Muscle of arm (tissue), 12 donors: ENCODE results near the gene GRK6. TPM values are rescaled to one million over a fixed set of nuclear protein-coding genes. Genes with fewer than 3 reads are reported as not detected.

Experiments used
- DNase-seq: peaks from one replicate; pipeline ENCODE4 v3.0.0-alpha.2; 2013
- polyA plus RNA-seq, 12 donors: library from polyadenylated mRNA; unstranded; fragments of 120-200 nt; gene quantifications; one replicate each; pipeline ENCODE4 v1.2.1, GENCODE V29; 2013; ENCODE audit not compliant: insufficient read length in 12 of 12

The GRK6 gene
- polyA plus RNA-seq, 12 donors: 12.4 to 29.0 (median 16.2) TPM; not detected in 1

DNA sequence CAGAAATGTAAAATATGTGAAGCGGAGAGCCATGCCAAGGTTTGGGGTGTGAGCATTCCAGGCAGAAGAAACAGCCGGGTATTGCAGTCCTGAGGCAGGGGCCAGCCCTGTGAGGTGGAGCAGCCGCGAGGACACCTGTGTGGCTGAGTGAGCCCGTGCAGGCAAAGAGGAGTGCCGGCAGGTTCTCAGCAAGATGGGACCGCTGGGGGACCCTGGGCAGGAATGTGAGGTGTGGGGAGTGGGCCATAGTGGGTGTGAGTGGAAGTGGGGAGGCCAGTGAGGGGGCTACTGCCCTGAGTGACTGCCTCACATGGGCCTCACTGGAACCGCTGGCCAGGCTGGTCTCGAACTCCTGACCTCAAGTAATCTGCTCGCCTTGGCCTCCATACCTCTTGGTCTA, 12.0 kb downstream of the GRK6 start:
- DNase-seq: no peak

DNA sequence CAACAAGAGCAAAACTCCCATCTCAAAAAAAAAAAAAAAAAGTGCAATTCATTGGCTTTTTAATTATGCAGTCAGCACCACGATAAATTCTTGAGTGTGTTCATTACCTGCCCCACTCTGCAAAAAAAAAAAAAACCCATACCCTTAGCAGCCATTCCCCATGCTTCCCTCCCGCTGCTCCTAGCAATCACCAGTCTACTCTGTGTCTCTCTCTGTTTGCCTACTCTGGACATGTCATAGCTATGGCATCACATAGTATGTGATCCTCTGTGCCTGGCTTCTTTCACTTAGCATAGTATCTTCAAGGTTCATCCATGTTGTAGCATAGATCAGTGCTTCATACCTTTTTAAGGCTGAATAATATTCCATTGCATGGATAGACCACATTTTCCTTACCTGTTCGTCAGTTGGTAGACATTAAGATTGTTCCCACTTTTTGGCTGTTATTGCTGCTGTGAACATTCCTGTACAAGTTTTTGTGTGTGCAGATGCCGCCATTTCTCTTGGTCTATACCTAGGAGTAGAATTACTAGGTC, 13.1 kb downstream of the GRK6 start:
- DNase-seq: no peak

DNA sequence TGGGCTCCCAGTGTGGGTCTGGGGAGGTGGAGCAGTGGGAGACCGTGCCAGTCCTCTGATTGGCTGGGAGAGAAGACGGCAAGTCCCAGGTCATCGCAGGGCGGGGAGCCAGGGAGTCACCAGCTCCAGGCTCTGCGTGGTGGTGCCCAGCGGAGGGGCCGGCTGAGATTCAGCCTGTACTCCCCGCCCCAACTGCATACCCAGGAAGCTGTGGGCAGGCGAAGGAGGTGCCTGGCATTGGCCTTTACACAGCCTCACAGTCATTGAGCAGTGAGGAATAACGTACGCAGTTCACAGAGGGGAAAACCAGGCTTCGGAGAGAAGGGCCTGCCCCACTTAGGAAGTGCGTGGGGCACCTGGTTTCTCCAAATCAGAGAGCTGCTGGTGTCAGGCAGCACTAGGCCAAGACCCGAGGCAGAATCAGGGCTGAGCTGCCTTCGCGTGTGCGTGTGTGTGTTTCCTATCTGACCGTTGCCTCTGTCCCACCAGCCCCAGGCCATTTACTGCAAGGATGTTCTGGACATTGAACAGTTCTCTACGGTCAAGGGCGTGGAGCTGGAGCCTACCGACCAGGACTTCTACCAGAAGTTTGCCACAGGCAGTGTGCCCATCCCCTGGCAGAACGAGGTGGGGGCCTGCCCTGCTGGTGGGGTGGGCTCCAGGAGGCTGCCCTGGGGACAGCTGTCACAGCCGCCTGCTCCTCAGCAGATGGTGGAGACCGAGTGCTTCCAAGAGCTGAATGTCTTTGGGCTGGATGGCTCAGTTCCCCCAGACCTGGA, 13.9 kb downstream of the GRK6 start:
- DNase-seq: no peak

DNA sequence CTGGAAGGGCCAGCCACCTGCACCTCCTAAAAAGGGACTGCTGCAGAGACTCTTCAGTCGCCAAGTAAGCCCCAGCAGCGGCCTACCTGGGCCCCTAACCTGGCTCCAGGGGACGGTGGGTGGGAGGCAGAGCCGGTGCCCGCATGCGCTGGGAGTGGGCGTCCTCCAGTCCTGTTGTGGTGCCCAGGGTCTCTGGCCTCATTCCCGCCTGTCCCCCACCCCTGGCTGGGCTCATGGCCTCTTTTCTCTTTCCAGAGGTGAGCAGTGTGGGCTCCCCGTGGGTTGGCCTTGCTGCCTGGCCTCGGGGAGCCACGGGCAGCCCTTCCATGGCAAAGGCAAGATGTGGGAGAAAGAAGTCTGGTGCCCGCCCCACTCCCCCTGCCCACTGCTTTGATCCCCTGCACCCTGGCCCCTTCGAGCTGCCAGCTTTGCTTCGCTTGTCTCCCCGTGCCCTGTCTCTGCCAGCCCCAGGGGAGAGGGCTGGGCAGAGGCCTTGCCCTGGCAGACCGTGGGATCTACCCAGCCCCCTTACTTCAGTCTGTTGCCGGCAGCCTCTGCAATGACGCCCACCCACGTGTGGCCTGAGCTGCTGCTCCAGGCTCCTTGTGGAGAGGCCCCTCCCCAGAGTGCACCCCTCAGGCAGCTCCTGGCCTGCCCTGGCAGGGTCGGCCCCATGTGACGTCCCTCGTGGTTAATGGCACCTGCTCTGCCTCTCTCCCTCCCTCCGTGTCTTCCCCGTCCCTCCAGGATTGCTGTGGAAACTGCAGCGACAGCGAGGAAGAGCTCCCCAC, 14.7 kb downstream of the GRK6 start:
- DNase-seq: no peak

DNA sequence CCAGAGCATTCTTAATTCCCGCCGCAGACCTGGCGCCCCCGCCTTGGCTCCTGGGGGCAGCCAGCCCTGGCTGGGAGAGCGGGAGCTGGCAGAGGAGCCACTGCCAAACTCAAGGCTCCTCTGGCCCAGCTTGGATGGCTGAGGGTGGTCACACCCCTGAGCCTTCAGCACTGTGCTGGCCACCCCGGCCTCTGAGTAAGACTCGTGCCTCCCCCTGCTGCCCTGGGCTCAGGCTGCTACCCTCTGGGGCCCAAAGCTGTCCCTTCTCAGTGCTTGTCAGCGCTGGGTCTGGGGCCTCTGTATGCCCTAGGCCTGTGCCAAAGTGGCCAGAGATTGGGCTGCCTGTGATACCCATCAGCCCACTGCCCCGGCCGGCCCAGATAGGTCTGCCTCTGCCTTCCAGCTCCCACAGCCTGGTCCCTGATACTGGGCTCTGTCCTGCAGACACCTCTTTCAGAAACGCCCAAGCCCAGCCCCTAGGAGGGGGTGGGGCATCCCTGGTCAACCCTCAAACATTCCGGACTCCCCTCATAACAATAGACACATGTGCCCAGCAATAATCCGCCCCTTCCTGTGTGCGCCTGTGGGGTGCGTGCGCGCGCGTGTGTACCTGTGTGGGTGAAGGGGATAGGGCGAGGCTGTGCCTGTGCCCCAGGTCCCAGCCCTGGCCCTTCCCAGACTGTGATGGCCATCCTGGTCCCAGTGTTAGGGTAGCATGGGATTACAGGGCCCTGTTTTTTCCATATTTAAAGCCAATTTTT, 15.8 kb downstream of the GRK6 start:
- no peak for DNase-seq

DNA sequence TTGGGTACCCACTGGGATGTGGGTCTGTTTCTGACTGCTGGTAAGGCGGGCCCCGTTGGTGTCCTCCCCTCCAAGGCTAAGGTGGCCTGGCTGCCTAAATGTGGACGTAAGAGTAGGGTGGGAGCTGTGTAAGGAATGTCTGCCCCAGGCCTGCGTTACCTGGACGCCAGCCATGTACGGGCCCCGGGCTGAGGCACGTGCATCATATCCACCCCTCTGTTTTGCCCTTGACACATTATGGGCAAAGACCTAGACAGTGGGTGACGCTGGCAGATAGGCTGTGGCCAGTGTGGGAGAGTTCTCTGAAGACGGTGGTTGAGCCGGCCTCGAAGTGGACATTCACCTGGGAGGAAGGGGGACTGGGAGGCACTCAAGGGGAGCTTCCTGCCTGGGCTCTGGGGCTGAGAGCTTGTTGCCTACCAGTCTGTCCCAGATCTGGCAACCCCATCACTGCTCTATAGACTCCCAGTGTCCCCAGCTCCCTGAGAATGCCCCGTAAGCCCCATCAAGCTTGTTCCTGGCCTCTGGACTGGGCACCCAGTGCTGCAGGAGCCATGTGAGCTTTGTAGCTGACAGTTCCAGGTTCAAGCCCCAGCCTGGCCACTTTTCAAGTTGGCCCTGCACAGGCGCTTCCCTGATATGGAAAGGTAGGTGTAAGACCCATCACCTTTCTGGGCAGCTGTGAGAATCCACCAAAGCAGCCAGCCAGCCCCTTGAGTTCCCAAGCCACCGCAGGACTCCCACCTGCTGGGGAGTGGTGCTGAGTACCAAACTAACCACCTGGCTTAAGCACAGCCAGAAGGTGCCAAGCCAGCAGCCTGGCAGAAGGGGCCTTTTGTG, 16.9 kb downstream of the GRK6 start:
- DNase-seq: no peak

DNA sequence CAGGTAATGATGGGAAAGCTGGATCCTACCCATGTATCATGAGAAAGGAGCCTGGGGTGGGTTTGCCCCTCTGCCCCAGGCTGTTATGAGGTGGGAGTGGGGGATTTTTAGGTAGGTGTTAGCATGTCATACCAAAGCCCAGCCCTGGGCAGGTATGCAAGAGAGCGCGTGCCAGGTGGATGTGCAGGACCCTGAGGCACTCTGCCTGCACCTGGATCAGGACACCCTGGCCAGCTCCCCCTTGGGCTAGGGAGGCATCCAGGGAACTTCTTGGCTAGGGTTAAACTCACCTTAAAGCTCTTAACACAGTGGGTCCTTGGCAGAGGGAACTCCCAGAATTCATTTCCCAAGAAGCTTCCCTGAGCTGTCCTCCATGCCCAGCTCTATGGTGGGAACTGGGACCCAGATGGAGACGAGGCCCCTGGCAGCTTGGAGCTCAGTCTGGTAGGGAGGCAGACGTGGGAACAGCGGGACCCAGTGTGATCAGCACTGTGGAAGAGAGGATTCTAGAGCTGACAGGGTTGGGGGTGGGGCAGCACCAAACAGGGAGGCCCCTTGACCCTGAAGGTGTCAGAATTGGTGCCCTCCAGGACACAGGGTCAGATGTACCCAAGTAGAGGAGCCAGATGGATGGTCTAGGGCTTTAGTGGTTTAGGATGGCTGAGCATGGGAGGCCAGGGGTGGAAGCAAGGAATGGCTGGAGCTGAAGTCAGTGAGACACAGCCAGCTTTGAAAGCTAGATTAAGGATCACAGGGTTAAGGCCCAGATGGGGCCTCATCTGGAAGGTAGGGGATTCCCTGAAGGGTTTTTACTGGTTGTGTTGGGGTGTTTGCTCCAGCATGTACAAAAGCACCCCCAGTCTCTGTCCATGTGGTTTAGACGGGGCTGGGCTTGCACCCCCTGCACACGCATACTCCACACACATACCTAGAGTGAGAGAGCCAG, 17.9 kb downstream of the GRK6 start:
- no peak for DNase-seq

DNA sequence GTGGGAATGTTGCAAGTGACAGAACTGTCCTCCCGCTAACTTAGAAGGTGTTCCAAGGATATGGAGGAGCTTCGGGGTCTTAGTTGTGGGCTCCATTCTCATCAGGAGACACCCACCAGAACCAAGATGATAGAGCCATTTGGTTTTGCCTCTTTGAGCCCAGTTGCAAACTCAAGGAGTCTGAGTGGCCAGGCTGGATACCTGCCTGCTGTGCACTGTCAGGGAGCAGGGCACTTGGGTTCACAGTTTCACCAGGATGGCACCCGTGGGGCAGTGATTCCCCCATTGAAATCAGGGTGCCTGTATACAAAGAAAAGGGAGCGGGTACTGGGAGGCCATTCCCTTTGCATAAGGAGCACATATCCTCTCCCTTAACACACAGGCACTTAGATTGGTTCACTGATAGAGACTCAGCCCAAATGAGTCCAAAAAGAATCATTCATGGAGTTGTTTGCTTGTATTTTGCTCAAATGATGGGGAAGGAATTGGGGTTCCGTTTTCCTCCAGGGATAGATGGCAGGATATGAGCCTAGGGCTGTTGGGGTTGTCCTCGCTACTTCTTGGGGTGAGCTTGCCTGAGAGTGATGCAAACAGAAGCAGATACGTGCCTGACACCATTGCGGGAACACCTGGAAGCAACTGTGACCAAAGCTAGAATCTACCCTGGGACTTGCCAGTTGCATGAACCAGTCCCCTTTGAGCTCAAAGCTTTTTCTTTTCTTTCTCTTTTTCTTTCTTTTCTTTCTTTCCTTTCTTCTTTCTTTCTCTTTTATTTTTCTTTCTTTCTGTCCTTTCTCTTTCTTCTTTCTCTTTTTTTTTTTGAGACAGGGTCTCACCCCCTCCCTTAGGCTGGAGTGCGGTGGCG, 18.8 kb downstream of the GRK6 start:
- DNase-seq: no peak

DNA sequence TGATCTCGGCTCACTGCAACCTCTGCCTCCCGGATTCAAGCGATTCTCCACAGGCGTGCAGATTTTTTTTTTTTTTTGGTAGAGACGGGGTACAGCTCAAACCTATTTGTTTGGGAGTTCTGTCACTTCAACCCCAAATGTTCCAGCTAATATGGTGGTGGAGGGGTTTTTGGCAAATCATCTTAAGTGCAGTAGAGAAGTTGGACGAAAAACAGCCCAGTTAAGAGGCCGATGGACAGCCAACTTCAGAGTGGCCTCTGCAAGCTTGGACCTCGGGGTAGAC, 19.4 kb downstream of the GRK6 start:
- no peak for DNase-seq

DNA sequence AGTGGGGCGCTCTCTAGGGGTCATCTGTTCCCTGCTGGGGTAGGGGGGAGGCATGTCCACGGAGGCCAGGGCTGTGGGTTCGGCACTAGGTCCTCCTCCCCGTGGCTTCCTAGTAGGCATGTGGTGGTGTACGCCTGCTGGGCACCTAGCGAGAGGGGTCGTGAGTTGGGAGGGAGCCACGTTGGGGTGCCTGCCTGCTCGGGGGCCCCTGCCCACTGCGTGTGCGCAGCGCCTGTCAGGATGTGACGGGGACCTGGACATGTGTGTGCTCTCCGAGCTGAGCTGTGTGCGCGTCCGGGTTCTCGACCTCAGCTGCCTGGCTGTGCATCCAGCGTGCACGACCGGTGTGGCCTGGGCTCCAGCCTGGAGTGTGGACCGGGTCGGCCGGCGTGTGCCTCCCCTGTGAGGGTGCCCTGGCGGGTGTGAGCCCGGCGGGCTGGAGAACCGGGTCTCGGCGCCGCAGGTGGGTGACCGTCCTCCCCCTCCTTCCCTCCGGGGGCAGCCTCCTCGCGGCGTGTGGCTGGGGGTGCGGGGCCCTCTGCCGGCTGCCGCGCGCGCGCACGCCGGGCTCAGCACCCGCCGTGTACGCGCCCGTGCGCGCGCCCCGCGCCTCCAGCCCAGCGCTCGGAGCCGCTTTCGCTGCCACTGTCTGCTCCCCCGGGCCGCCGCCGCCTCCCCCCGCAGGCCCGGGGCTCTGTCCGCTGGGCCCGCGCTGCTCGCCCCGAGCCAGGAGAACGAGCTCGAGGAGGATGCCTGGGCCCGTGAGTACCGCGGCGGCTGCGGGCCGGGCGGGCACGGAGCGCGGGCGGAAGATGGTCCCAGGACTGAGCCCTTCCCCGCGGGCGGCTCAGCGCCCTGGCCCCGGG, 20.0 kb downstream of the GRK6 start, which contains the start of gene PRR7:
TSS of gene PRR7 (plus strand) at position 615 of the 866 bp plus-strand sequence. CDS start 8,254 bp downstream, outside the sequence.
- DNase-seq: peak; percentile 61

DNA sequence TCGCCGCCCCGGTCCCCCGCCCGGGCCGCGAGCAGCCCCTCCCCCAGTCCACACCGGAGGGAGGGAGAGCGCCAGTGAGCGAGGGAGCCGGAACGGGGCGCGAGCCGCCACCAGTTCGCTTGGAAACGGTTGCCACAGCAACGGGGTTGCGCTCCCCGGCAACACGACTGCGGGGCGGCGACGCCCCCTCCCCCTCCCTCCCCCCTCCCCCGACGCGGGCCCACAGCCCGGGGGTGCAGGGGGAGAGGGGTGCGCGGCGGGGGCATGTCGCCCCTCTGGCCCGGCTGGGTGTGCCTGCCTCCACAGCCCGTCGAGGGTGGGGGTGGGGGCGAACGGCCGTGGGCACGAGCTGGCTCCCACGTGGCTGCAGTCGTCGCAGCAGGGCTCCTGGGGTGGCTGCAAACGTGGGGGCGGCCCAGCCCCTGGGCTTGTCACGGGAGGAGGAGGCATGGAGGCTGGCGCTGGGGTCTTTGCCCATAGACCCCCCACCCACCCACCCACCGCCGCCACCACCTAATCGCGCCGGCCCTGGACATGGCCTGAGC, 20.7 kb downstream of the GRK6 start:
- no peak for DNase-seq

DNA sequence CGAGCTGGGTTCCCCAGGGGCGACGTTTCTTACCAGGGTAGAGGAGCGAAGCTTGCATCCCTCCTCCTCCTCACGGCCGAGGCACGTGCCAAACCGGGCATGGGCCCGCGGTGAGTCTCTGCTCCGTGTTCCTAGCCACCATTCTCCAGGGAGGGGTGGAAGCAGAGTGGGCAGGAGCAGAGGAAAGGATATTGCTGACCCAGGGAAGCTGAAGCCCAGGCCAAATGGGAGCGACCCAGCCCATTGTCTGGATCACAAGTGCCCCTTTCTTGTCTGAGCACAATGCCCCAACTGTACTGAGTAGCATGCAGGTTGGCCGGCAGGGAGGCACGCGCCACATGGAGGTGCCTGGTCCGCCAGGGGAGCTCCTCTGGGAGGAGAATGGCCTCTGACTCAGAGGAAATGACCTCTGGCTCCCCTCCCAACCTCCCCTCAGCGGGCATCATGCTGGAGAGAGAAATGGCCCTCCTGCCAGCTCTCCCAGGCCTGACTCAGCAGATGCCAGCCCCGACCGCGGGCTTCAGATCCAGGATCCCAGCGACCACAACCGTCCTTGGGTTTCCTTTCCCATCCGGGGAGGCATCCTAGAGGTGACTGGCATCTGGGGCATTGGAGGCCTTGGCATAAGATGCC, 21.3 kb downstream of the GRK6 start:
- no peak for DNase-seq

DNA sequence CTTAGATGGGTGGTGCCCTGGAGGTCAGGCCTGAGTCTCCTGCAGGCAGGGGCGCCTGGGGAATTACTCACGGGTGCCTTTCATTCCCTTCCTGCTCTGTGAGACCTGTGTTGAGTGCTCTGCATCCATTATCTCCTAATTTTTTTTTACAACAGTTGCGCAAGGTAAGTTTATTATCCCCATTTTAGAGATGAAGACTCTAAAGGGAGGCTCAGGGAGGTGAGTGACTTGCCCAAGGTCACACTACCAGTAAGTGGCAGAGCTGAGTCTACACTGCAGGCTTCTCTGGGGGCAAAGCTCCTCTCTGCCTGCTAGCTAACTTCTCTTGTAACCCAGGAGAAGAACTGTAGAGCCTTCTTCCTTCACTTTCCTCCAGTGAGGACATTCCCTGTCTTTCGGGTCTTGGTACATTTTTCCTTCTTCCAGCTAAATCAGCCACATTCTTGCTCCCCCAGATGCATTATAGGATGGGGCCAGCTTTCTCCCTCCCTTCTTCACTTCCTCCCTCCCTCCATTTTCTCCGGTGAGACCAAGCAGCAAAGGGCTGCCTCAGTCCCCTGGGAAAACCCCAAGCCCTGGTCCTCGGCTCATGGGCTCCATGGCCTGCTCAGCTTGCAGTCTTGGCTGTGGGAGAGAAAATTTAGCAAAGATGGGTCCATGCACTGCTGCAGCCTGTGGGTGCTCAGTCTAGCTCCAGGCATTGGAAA, 21.9 kb downstream of the GRK6 start:
- DNase-seq: no peak

DNA sequence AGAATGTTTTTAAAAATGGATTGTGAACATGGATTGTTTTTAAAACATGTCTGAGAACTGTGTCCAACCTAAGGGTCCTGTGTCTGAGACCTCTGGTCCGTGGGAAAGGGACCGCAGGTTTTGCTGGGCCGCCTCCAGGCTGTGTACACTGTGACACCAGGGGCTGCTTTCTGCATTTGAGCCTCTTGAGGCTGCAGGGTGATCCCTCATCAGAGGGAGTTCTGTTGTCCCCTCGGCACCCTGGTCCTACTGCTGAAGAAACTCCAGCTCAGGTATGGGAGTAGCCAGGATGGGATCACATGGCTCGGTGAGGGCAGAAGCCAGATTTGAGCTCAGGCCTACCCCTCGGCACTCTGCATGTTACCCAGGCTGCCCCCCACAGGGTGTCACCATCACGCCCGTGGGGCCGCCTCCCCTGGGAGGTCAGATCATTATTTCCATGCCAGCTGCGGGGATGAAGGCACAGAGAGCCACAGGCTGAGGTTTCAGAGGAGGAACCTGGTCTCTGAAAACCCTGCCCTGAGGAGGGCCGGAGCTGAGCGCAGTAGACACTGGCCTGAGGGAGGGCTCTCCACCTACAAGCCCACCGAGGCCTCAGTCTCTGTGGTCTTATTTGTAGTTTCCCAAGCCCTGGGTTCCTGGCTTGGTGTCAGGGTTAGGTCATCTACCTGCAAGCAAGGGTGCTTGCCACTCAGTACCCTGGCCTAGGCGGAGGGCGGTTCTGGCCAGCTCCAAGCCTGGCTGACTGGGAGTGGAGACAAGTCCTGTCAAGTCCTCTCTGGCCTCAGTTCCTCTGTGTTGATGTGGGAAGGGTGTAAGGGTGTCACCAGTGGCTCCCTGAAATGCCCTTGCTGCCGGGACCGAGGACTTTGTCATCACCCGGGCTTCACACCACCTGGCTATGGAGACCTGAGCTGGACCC, 22.9 kb downstream of the GRK6 start:
- no peak for DNase-seq

DNA sequence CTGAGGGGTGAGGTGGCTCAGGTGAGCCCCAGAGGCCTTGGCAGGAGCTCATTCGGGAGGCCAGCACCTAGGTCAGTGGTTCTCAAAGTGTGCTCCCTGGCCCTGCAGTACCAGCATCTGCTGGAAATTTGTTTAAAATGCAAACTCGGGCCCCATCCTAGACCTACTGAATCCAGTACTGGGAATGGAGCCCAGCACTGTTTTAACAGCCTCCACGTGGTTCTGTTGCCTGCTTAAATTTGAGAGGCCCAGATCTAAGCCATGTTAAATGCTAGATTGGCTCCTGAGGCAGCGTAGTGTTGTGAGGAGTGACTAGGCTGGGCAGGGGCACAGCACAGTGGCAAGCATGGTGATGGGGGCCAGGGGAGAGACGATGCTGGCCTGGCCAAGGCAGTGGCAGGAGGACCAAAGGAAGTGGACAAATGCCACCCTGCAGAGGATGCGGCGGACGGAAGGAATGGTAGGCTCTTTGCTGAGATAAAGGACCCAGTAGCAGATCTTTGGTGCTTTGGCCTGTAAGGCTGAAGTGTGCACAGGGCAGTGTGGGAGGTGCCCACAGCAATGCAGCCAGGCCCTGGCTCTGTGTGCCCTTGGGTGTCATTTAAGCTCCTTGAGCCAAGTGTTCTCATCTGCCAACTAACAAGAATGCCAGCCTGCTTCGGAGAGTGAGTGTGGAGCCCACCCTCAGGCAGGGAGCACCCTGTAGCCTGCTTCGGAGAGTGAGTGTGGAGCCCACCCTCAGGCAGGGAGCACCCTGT, 24.4 kb downstream of the GRK6 start:
- DNase-seq: no peak
